ENCODE results near the gene TNFAIP8L3. TPM values are rescaled to one million over a fixed set of nuclear protein-coding genes. Genes with fewer than 3 reads are reported as not detected.

The TNFAIP8L3 gene
- total RNA-seq, 2 donors from 2014 or later = 0.87 to 3.5 TPM

DNA sequence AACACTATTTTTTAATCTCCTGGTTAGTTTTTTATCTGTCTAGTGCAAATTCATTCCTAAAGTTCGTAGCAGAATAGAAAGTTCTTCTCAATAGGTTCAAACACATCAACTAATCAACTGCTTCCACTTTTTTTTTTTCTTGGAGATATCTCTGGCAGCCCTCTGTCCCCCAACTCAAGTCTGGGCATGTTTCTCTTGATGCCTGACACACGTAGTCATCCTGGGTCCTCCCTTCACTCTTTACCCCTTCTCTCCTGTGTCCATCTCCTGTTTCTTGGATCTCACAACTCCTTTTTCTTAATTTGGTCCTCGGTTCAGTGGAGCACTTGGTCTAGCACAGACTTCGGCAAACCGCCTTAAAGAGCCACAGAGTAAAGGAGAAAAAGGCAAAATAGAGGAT, 14.4 kb downstream of the TNFAIP8L3 start:
- H3K4me1 ChIP-seq (replicated peaks) = no peaks in the 10 kb centered on the region

DNA sequence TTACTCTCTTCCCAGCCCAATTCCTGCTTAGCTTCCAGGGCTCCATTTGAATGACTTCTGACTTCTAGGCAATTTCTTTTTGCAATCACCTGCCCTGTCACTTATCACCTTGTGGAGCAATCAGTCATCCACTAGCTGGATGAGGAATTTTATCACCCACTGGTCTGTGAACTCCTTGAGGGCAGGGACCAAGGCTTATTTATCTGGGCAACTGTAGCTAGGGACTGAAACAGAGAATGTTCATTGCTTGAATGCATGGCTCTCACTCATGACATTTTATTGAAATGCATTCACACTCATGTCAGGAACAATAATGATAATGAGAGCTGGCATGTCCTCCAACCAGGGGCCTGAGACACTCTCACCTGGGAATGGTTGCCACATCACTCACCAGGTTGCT, 15.5 kb downstream of the TNFAIP8L3 start:
- H3K36me3 ChIP-seq = no peaks in the 10 kb centered on the region
- no peaks in the 10 kb centered on the region for H3K27me3 ChIP-seq (replicated peaks; ENCODE audit: insufficient read depth)
- intact Hi-C loops (cut with DNase I) = loop anchor here (5.0 kb wide), 1 partner anchor 37 kb away; no protein-coding TSS in a partner anchor
- H3K27ac ChIP-seq = no peak overlapping the region
- no peak for TF ChIP-seq POLR2AphosphoS5 (IDR thresholded peaks at IDR 0.05)
- TF ChIP-seq, protein P1, sequence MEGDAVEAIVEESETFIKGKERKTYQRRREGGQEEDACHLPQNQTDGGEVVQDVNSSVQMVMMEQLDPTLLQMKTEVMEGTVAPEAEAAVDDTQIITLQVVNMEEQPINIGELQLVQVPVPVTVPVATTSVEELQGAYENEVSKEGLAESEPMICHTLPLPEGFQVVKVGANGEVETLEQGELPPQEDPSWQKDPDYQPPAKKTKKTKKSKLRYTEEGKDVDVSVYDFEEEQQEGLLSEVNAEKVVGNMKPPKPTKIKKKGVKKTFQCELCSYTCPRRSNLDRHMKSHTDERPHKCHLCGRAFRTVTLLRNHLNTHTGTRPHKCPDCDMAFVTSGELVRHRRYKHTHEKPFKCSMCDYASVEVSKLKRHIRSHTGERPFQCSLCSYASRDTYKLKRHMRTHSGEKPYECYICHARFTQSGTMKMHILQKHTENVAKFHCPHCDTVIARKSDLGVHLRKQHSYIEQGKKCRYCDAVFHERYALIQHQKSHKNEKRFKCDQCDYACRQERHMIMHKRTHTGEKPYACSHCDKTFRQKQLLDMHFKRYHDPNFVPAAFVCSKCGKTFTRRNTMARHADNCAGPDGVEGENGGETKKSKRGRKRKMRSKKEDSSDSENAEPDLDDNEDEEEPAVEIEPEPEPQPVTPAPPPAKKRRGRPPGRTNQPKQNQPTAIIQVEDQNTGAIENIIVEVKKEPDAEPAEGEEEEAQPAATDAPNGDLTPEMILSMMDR (IDR thresholded peaks at IDR 0.05) = no peak
- no peak for TF ChIP-seq POLR2A (IDR thresholded peaks at IDR 0.05)
- no peak overlapping the region for H3K4me3 ChIP-seq
- H3K4me1 ChIP-seq (replicated peaks) = no peaks in the 10 kb centered on the region
- DNase-seq (ENCODE audit: low spot score) = no peak
- H3K9me3 ChIP-seq = no peaks in the 10 kb centered on the region

More for the DNA sequence above, 14.4 kb downstream of the TNFAIP8L3 start:
- intact Hi-C loops (cut with DNase I) = no loop called here
- 83% methylated on average over 5 of the region's 5 CpGs for WGBS
- TF ChIP-seq POLR2AphosphoS5 (IDR thresholded peaks at IDR 0.05) (no peak), POLR2A (IDR thresholded peaks at IDR 0.05) (no peak)
- TF ChIP-seq, protein P1 (IDR thresholded peaks at IDR 0.05) = no peak
- Histone ChIP-seq H3K4me3 (no peak overlapping the region), H3K27ac (no peak overlapping the region), H3K36me3 (no peaks in the 10 kb centered on the region), H3K9me3 (no peaks in the 10 kb centered on the region), H3K27me3 (replicated peaks; ENCODE audit: insufficient read depth) (no peaks in the 10 kb centered on the region)
- no peak for DNase-seq (ENCODE audit: low spot score)

DNA sequence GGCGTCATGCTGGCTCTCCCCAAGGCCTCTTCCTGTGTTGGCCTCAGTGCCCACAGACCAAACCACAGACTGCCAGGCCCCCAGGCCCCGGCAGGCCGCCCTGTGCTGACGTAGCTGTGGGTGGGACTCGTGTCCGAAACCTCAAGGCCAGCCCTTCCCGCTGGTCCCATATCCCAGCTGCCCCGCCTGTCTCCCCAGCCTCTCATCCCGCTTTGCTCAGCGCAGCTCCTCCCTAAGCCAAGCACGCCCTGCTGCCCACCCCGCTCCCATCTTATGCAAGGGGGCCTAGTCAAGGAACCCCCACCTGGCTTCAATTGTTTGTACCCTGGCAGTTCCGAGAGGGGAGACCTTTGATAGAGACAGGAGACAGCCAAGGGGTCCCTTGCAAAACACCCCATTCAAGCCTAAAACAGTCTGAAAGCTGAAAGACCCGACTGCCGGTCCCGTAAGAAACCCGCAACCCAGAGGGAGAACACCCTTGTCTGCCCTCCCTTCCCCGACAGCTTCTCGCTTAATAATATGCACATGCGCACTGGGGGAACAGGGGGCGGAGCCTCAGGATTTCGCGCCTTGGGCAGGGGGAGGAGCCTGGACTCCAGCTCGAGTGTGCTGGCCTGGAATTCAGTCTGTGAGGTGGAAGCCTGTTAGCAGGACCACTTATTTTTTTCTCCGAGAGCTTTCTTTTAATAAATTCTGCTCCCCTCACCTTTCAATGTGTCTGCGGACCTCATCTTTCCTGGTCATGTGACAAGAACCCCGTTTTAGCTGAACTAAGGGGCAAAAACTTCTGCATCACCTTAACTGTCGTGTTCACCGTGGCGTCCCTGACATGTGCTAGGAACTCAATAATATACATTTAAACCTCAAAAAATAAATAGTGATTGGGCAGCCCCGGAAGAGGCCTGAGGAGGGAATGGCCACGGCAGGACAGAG, 17.2 kb downstream of the TNFAIP8L3 start:
- intact Hi-C loops (cut with DNase I) = loop anchor here (5.0 kb wide), 1 partner anchor 35 kb away; no protein-coding TSS in a partner anchor

DNA sequence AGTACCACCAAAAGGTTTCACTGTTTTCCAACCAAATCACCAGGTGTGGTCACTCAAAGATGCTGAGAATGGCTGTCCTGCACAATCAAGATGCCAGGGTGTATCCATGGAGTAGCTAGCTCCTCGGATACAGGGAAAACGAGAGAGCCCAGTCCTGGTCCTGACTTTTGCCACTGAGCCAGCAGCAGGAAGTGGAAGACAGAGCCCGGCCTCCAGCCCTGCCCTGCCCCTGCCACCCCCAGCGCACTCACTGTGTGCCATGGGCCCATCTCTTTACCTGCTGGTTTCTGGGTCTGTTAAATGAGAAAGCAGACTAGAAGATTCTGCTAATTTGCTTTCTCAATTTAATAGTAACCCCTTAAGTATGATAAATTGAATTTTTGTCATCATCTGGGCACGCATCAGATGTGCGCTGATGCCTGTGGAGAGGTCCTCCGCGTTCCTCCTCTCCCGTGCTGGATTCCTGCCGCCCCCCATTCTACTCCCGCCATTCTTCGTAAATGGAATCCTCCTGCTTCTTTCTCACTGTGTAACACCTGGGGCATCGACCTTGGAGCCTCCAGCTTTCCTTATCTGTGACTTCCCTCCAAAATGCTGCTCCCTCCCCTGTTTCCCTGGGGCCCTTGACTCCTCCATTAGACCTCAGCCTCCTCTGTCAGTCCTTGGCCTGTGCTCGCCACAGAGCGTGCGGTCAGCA, 18.0 kb downstream of the TNFAIP8L3 start:
- Histone ChIP-seq H3K4me3 (no peak overlapping the region), H3K4me1 (replicated peaks) (no peaks in the 10 kb centered on the region), H3K27ac (peak overlapping the region; percentile 41 to 43), H3K9me3 (no peaks in the 10 kb centered on the region), H3K27me3 (replicated peaks; ENCODE audit: insufficient read depth) (no peaks in the 10 kb centered on the region), H3K36me3 (no peaks in the 10 kb centered on the region)
- intact Hi-C loops (cut with DNase I) = loop anchor here (5.0 kb wide), 1 partner anchor 34 kb away; no protein-coding TSS in a partner anchor
- no peak for DNase-seq (ENCODE audit: low spot score)
- TF ChIP-seq POLR2AphosphoS5 (IDR thresholded peaks at IDR 0.05) = no peak
- TF ChIP-seq, protein P1 (IDR thresholded peaks at IDR 0.05) = no peak
- TF ChIP-seq POLR2A (IDR thresholded peaks at IDR 0.05) = no peak
- WGBS = 94% methylated on average over 16 of the region's 16 CpGs

More for the DNA sequence above, 17.2 kb downstream of the TNFAIP8L3 start:
- H3K4me1 ChIP-seq (replicated peaks) = no peaks in the 10 kb centered on the region
- TF ChIP-seq, protein P1 (IDR thresholded peaks at IDR 0.05) = no peak
- TF ChIP-seq POLR2AphosphoS5 (IDR thresholded peaks at IDR 0.05) (no peak), POLR2A (IDR thresholded peaks at IDR 0.05) (no peak)
- H3K27ac ChIP-seq = no peak overlapping the region
- H3K4me3 ChIP-seq = no peak overlapping the region
- H3K36me3 ChIP-seq = no peaks in the 10 kb centered on the region
- DNase-seq (ENCODE audit: low spot score) = no peak
- H3K9me3 ChIP-seq = no peaks in the 10 kb centered on the region
- 81% methylated on average over 32 of the region's 32 CpGs for WGBS
- no peaks in the 10 kb centered on the region for H3K27me3 ChIP-seq (replicated peaks; ENCODE audit: insufficient read depth)
